ENCODE results near the gene THOC5. TPM values are rescaled to one million over a fixed set of nuclear protein-coding genes. Genes with fewer than 3 reads are reported as not detected.

Gene THOC5
- total and polyA plus RNA-seq, 2 experiments from 2014 or later: 24.6 to 53.4 TPM

DNA sequence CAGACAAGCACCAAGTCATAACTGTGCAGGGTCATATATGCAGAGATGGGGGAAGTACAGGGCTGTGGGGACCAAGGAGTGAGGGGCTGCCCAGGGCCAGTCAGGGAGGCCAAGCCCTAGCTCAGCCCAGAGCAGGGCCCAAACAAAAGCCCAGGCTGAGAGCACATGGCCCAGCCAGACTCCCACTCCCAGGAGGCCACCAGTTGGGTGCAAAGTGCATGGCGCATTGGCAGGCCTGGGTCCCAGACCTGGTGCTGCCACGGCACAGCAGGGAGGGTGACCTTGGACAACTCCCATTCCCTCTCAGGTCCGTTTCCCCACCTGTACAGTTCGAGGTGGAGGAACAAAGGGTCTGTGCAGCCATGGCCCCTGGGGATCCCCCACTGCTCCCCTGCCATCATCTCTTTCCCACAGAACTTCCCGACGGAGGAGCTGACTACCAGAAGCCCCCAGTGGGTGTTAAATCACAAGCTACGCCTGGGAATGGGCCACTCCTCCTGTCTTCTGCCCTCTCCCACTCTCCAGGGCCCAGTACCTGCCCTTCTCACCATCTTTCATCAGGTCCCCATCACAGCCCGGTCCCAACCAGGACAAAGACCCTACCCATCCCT, 26.7 kb upstream of the THOC5 start:
- Histone ChIP-seq H3K27me3 (ENCODE audit: insufficient read depth) (no peaks in the 10 kb centered on the region), H4K20me1 (replicated peaks; ENCODE audit: insufficient read depth) (no peaks in the 10 kb centered on the region; the same call in 1 of the 2 replicates), H3K4me2 (peak overlapping the region; percentile 98), H2AFZ (no peak overlapping the region), H3K36me3 (ENCODE audit: insufficient read depth) (no peaks in the 10 kb centered on the region), H3K4me1 (ENCODE audit: insufficient read depth) (peaks cover 10% of the 10 kb centered on the region), H3K9me2 (ENCODE audit: insufficient read depth) (no peaks in the 10 kb centered on the region), H3K79me2 (replicated peaks; ENCODE audit: insufficient read depth) (peaks cover 18% of the 10 kb centered on the region), H3K27ac (ENCODE audit: low read depth) (peak overlapping the region; percentile 96), H3F3A (replicated peaks; ENCODE audit: low read depth) (0 out of 2 replicates have a peak, but pooled peaks cover 4% of the 10 kb centered on the region), H3K4me3 (peak overlapping the region; percentile 96)
- TF ChIP-seq JUNB (IDR thresholded peaks at IDR 0.05; ENCODE audit: unreplicated experiment): no peak
- TF ChIP-seq, protein P1, sequence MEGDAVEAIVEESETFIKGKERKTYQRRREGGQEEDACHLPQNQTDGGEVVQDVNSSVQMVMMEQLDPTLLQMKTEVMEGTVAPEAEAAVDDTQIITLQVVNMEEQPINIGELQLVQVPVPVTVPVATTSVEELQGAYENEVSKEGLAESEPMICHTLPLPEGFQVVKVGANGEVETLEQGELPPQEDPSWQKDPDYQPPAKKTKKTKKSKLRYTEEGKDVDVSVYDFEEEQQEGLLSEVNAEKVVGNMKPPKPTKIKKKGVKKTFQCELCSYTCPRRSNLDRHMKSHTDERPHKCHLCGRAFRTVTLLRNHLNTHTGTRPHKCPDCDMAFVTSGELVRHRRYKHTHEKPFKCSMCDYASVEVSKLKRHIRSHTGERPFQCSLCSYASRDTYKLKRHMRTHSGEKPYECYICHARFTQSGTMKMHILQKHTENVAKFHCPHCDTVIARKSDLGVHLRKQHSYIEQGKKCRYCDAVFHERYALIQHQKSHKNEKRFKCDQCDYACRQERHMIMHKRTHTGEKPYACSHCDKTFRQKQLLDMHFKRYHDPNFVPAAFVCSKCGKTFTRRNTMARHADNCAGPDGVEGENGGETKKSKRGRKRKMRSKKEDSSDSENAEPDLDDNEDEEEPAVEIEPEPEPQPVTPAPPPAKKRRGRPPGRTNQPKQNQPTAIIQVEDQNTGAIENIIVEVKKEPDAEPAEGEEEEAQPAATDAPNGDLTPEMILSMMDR (conservative IDR thresholded peaks at IDR 0.05; ENCODE audit: low read depth in 2 of 2): no peak
- no peak for TF ChIP-seq EZH2phosphoT487 (IDR thresholded peaks at IDR 0.05; ENCODE audit: unreplicated experiment)
- no peak for TF ChIP-seq ZNF331 (CRISPR knock-in tag; IDR thresholded peaks at IDR 0.05; ENCODE audit: low read depth)
- no peak for TF ChIP-seq NANOG (IDR thresholded peaks at IDR 0.05; ENCODE audit: borderline replicate concordance)
- no peak for TF ChIP-seq CREB1 (CRISPR knock-in tag; IDR thresholded peaks at IDR 0.05; ENCODE audit: low read depth)
- TF ChIP-seq, protein P2, sequence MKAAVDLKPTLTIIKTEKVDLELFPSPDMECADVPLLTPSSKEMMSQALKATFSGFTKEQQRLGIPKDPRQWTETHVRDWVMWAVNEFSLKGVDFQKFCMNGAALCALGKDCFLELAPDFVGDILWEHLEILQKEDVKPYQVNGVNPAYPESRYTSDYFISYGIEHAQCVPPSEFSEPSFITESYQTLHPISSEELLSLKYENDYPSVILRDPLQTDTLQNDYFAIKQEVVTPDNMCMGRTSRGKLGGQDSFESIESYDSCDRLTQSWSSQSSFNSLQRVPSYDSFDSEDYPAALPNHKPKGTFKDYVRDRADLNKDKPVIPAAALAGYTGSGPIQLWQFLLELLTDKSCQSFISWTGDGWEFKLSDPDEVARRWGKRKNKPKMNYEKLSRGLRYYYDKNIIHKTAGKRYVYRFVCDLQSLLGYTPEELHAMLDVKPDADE (IDR thresholded peaks at IDR 0.05): no peak
- no peak for TF ChIP-seq ZNF114 (CRISPR knock-in tag; IDR thresholded peaks at IDR 0.05)
- no peak for TF ChIP-seq STAT1 (IDR thresholded peaks at IDR 0.05; ENCODE audit: unreplicated experiment)
- no peak for TF ChIP-seq EZH2 (IDR thresholded peaks at IDR 0.05; ENCODE audit: low read depth, unreplicated experiment)
- TF ChIP-seq, protein P3, sequence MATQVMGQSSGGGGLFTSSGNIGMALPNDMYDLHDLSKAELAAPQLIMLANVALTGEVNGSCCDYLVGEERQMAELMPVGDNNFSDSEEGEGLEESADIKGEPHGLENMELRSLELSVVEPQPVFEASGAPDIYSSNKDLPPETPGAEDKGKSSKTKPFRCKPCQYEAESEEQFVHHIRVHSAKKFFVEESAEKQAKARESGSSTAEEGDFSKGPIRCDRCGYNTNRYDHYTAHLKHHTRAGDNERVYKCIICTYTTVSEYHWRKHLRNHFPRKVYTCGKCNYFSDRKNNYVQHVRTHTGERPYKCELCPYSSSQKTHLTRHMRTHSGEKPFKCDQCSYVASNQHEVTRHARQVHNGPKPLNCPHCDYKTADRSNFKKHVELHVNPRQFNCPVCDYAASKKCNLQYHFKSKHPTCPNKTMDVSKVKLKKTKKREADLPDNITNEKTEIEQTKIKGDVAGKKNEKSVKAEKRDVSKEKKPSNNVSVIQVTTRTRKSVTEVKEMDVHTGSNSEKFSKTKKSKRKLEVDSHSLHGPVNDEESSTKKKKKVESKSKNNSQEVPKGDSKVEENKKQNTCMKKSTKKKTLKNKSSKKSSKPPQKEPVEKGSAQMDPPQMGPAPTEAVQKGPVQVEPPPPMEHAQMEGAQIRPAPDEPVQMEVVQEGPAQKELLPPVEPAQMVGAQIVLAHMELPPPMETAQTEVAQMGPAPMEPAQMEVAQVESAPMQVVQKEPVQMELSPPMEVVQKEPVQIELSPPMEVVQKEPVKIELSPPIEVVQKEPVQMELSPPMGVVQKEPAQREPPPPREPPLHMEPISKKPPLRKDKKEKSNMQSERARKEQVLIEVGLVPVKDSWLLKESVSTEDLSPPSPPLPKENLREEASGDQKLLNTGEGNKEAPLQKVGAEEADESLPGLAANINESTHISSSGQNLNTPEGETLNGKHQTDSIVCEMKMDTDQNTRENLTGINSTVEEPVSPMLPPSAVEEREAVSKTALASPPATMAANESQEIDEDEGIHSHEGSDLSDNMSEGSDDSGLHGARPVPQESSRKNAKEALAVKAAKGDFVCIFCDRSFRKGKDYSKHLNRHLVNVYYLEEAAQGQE (IDR thresholded peaks at IDR 0.05; ENCODE audit: unreplicated experiment): no peak
- peaks cover 21% of the 10 kb centered on the region for H3K4me1 Mint-ChIP-seq
- ATAC-seq (peak; percentile 48), DNase-seq (ENCODE audit: low spot score) (peak; percentile 38)
- H3K4me3 Mint-ChIP-seq: peak overlapping the region; percentile 90
- no peaks in the 10 kb centered on the region for H3K9me3 Mint-ChIP-seq
- peak overlapping the region; percentile 97 for H3K27ac Mint-ChIP-seq
- peaks cover 9% of the 10 kb centered on the region for H3K27me3 Mint-ChIP-seq (ENCODE audit: insufficient read depth, low read depth, poor library complexity)
- peaks cover 18% of the 10 kb centered on the region; the same call in 2 of the 3 replicates for H3K36me3 Mint-ChIP-seq (ENCODE audit: low read depth)
